Endodermal cell (in vitro differentiated cells): Measurements from ENCODE around the gene MSMP. TPM values are rescaled to one million over a fixed set of nuclear protein-coding genes. Genes with fewer than 3 reads are reported as not detected.

Experiments used
- DNase-seq: peaks from one replicate; pipeline ENCODE4 v3.0.0-alpha.2; 2017
- H3K27ac ChIP-seq: 2 replicates; pipeline ENCODE4 v1.5.1; 2013; ENCODE audit warnings: mild to moderate bottlenecking, low read depth, low read length, moderate library complexity
- H3K27me3 ChIP-seq: 2 replicates; pipeline ENCODE4 v1.6.1; 2013; ENCODE audit warnings: mild to moderate bottlenecking, low read length, moderate library complexity; ENCODE audit not compliant: insufficient read depth, control insufficient read depth, poor library complexity, severe bottlenecking
- H3K36me3 ChIP-seq: 2 replicates; pipeline ENCODE4 v1.7.0; 2013; ENCODE audit warnings: mild to moderate bottlenecking, low read length, moderate library complexity; ENCODE audit not compliant: control insufficient read depth, insufficient read depth
- H3K4me1 ChIP-seq: one replicate; pipeline ENCODE4 v1.7.0; 2013; ENCODE audit warnings: low read length; ENCODE audit not compliant: control insufficient read depth, insufficient read depth
- H3K4me3 ChIP-seq: 2 replicates; pipeline ENCODE4 v1.5.1; 2013; ENCODE audit warnings: mild to moderate bottlenecking, low read length, moderate library complexity
- H3K9ac ChIP-seq: 2 replicates; pipeline ENCODE4 v1.6.1; 2013; ENCODE audit warnings: mild to moderate bottlenecking, low read length, moderate library complexity; ENCODE audit not compliant: poor library complexity, severe bottlenecking; ENCODE audit errors: extremely low read depth
- H3K9me3 ChIP-seq: 2 replicates; pipeline ENCODE4 v1.6.1; 2013; ENCODE audit warnings: mild to moderate bottlenecking, low read length, moderate library complexity; ENCODE audit not compliant: control insufficient read depth
- H3K27ac Mint-ChIP-seq: 2 replicates; pipeline ENCODE4 v1.8.0; 2020; ENCODE audit warnings: mixed read lengths
- H3K27me3 Mint-ChIP-seq: 2 replicates; pipeline ENCODE4 v1.8.0; 2021; ENCODE audit warnings: mild to moderate bottlenecking, mixed read lengths; ENCODE audit not compliant: insufficient read depth
- H3K36me3 Mint-ChIP-seq: 2 replicates; pipeline ENCODE4 v1.8.0; 2020; ENCODE audit warnings: low read depth, mixed read lengths
- H3K4me1 Mint-ChIP-seq: 2 replicates; pipeline ENCODE4 v1.8.0; 2020; ENCODE audit warnings: mixed read lengths
- H3K4me3 Mint-ChIP-seq: 2 replicates; pipeline ENCODE4 v1.8.0; 2020; ENCODE audit warnings: mild to moderate bottlenecking, moderate library complexity, mixed read lengths
- H3K9me3 Mint-ChIP-seq: 2 replicates; pipeline ENCODE4 v1.8.0; 2020; ENCODE audit warnings: mild to moderate bottlenecking, mixed read lengths
- WGBS, 2 experiments: methylation state at CpG; one replicate each; pipeline versions ENCODE4 v1.1.5 to v1.1.7; 2013; ENCODE audit warnings: missing lambda C conversion rate in 2 of 2, mixed read lengths in 1 of 2; ENCODE audit not compliant: insufficient coverage in 1 of 2, insufficient read length in 1 of 2; 5-methylcytosine and 5-hydroxymethylcytosine counted together
- total RNA-seq, 2 donors: library from RNA; stranded (reverse); fragmentation: NEBNext Ultra II Directional in 1 of 2; extraction: Animal tissue kit (Norgen Biotek cat#: 25700) in 1 of 2; gene quantifications; 2 replicates in 1 of 2; 3 replicates in 1 of 2; pipeline ENCODE4 v1.2.1, GENCODE V29; 2021
- TF ChIP-seq, protein P1 (sequence below): fragments of 200-600 bp; sonication (generic); conservative IDR thresholded peaks from 2 replicates; pipeline ENCODE4 v1.5.0; 2021; ENCODE audit warnings: antibody characterized with exemption, mild to moderate bottlenecking

MSMP gene
- total RNA-seq, 2 donors from 2014 or later: 0.66 TPM; not detected in 1

DNA sequence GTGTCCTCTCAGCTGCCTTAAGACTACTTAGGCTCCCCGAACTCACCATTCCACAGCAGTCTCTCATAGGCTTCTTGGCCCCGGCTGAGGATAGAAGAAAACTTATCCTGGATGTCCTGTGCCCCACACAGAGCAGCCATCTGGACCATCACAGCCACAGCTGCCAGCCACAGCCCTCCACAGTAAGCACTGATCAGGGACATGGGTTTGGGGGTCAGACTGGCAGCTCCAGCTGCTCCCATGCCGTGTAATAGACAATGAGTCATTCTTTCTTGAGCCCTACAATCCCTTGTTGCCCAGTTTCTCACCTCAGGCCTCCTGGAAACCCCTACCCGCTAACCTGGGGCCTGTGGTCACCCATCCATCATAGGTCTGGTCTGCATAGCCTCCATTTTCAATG is 15.9 kb downstream of the MSMP start:
- peaks cover 72% of the 10 kb centered on the region for H3K36me3 Mint-ChIP-seq
- H3K4me3 Mint-ChIP-seq: no peak overlapping the region

DNA sequence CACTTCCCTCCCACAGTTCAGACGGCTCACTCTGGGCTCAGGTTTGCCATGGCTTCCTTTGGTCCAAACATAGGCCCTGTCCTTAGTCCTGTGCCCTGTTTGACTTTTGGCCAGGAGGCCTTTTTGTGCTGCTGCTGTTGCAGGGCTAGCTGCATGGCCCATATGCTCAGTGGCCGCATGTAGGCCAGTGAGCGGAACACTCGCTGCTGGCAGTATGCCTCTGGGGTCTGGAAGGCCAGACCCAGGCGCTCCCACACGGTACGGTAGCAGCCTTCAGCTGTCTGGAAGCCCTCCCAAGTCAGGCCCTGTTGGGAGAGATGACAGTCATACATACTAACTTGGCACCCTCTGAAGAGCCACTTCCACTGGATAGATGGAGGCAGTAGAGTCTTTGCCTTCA is 16.9 kb downstream of the MSMP start:
- H3K4me1 Mint-ChIP-seq: peaks cover 6% of the 10 kb centered on the region
- peaks cover 3% of the 10 kb centered on the region for H3K4me1 ChIP-seq
- H3K27me3 Mint-ChIP-seq: no peaks in the 10 kb centered on the region
- no peak overlapping the region for H3K4me3 ChIP-seq
- no peak overlapping the region for H3K27ac ChIP-seq
- H3K36me3 ChIP-seq: peaks cover 78% of the 10 kb centered on the region
- TF ChIP-seq, protein P1, sequence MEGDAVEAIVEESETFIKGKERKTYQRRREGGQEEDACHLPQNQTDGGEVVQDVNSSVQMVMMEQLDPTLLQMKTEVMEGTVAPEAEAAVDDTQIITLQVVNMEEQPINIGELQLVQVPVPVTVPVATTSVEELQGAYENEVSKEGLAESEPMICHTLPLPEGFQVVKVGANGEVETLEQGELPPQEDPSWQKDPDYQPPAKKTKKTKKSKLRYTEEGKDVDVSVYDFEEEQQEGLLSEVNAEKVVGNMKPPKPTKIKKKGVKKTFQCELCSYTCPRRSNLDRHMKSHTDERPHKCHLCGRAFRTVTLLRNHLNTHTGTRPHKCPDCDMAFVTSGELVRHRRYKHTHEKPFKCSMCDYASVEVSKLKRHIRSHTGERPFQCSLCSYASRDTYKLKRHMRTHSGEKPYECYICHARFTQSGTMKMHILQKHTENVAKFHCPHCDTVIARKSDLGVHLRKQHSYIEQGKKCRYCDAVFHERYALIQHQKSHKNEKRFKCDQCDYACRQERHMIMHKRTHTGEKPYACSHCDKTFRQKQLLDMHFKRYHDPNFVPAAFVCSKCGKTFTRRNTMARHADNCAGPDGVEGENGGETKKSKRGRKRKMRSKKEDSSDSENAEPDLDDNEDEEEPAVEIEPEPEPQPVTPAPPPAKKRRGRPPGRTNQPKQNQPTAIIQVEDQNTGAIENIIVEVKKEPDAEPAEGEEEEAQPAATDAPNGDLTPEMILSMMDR: no peak
- no peak for DNase-seq
- H3K27me3 ChIP-seq: no peaks in the 10 kb centered on the region
- H3K9me3 ChIP-seq: no peaks in the 10 kb centered on the region
- no peak overlapping the region for H3K4me3 Mint-ChIP-seq
- WGBS, 2 experiments: 90 to 94% methylated on average over 4 to 7 of the region's 7 CpGs
- no peaks in the 10 kb centered on the region for H3K9me3 Mint-ChIP-seq
- no peak overlapping the region for H3K27ac Mint-ChIP-seq
- H3K36me3 Mint-ChIP-seq: peaks cover 62% of the 10 kb centered on the region
- no peak overlapping the region for H3K9ac ChIP-seq

More for the DNA sequence above, 15.9 kb downstream of the MSMP start:
- WGBS, 2 experiments: 83 to 88% methylated on average over 1 to 4 of the region's 4 CpGs
- H3K9ac ChIP-seq: no peak overlapping the region
- H3K36me3 ChIP-seq: peaks cover 88% of the 10 kb centered on the region
- H3K4me3 ChIP-seq: no peak overlapping the region
- no peak for DNase-seq
- peaks cover 3% of the 10 kb centered on the region for H3K4me1 ChIP-seq
- TF ChIP-seq, protein P1: no peak
- no peaks in the 10 kb centered on the region for H3K9me3 ChIP-seq
- H3K27me3 ChIP-seq: no peaks in the 10 kb centered on the region
- Mint-ChIP-seq H3K4me1 (peaks cover 3% of the 10 kb centered on the region), H3K9me3 (no peaks in the 10 kb centered on the region), H3K27me3 (no peaks in the 10 kb centered on the region), H3K27ac (no peak overlapping the region)
- H3K27ac ChIP-seq: no peak overlapping the region

DNA sequence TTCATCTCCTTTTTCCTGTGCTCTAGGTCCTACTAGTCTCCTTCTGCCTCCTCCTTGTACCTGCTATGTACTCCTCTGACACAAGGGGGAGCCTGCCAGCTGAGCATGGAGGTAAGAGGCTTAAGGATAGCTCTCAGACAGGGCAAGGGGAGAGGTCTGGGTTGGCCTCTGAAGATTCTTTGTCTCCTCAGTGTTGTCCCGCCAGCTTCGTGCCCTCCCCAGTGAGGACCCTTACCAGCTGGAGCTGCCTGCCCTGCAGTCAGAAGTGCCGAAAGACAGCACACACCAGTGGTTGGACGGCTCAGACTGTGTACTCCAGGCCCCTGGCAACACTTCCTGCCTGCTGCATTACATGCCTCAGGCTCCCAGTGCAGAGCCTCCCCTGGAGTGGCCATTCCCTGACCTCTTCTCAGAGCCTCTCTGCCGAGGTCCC is 17.9 kb downstream of the MSMP start:
- peaks cover 11% of the 10 kb centered on the region for H3K4me1 Mint-ChIP-seq
- TF ChIP-seq, protein P1: peak; percentile 89
- peaks cover 54% of the 10 kb centered on the region for H3K36me3 Mint-ChIP-seq
- H3K4me1 ChIP-seq: peaks cover 3% of the 10 kb centered on the region
- no peak overlapping the region for H3K4me3 Mint-ChIP-seq
- H3K9me3 Mint-ChIP-seq: no peaks in the 10 kb centered on the region
- peak; percentile 92 for DNase-seq
- no peaks in the 10 kb centered on the region for H3K27me3 ChIP-seq
- no peaks in the 10 kb centered on the region for H3K9me3 ChIP-seq
- H3K27ac Mint-ChIP-seq: peak overlapping the region; percentile 89
- no peak overlapping the region for H3K9ac ChIP-seq
- peaks cover 70% of the 10 kb centered on the region for H3K36me3 ChIP-seq
- no peak overlapping the region for H3K4me3 ChIP-seq
- 47 to 72% methylated on average over 3 to 5 of the region's 5 CpGs for WGBS, 2 experiments
- no peaks in the 10 kb centered on the region for H3K27me3 Mint-ChIP-seq
- H3K27ac ChIP-seq: peak overlapping the region; percentile 65
